ENCODE measurements around the gene HID1.

GRCh38 chr17:74920642-74921025, 51.9 kb downstream of the HID1 start:
- TF ChIP-seq CTCF (IDR thresholded peaks at IDR 0.05) (no peak), EP300 (IDR thresholded peaks at IDR 0.05) (no peak), POLR2A (IDR thresholded peaks at IDR 0.05) (no peak), POLR2AphosphoS5 (IDR thresholded peaks at IDR 0.05) (no peak)
